T-helper 17 cell (primary cell): ENCODE results near the gene KCNK17. TPM values are rescaled to one million over a fixed set of nuclear protein-coding genes. Genes with fewer than 3 reads are reported as not detected.
A peak's percentile ranks its signal among the peaks of the same experiment; 100 is the strongest.

Source experiments
- ATAC-seq: fragments of 150-1000 bp; cut with Tn5 transposase; 2 replicates; pipeline ENCODE4 v1.10.0; 2021; ENCODE audit warnings: mild to moderate bottlenecking, moderate library complexity
- DNase-seq, 3 donors: peaks; one replicate each; pipeline versions ENCODE4 v3.0.0 to v3.0.0-alpha.2; 2020 to 2021
- H3K9me3 ChIP-seq: one replicate; pipeline ENCODE4 v1.7.0; 2013; ENCODE audit warnings: low read length, mild to moderate bottlenecking; ENCODE audit not compliant: control insufficient read depth, poor library complexity, severe bottlenecking
- H3K27ac Mint-ChIP-seq: one replicate; pipeline ENCODE4 v1.8.0; 2022; ENCODE audit warnings: mild to moderate bottlenecking, moderate library complexity, mixed read lengths
- H3K27me3 Mint-ChIP-seq: one replicate; pipeline ENCODE4 v1.8.0; 2022; ENCODE audit warnings: mixed read lengths
- H3K36me3 Mint-ChIP-seq: one replicate; pipeline ENCODE4 v1.8.0; 2022; ENCODE audit warnings: low read depth, mixed read lengths
- H3K4me1 Mint-ChIP-seq: one replicate; pipeline ENCODE4 v1.8.0; 2022; ENCODE audit warnings: mild to moderate bottlenecking, mixed read lengths
- H3K4me3 Mint-ChIP-seq: one replicate; pipeline ENCODE4 v1.8.0; 2022; ENCODE audit warnings: mild to moderate bottlenecking, moderate library complexity, mixed read lengths
- total RNA-seq, 4 donors: library from RNA in 2 of 4; stranded (reverse) in 2 of 4; gene quantifications; one replicate each; pipeline ENCODE4 v1.2.3 and lab custom pipeline; 2022 to 2026

KCNK17 gene
- total RNA-seq = under 1 TPM in 1 of 2 donors, not detected in 1; 0.26 TPM
- 0 to 0.08 reads per million in 2 donors for total RNA-seq (lab: John Stamatoyannopoulos, UW)

- H3K36me3 Mint-ChIP-seq = peaks cover 9% of the 10 kb centered on the region
- ATAC-seq = no peak
- DNase-seq = no peak
- peak within 1 kb of the TSS; percentile 62 for H3K4me3 Mint-ChIP-seq
- H3K27me3 Mint-ChIP-seq = peaks cover 57% of the 10 kb centered on the region
- H3K27ac Mint-ChIP-seq = no peak within 1 kb of the TSS
- H3K4me1 Mint-ChIP-seq = peaks cover 10% of the 10 kb centered on the region
- no peaks in the 10 kb centered on the region for H3K9me3 ChIP-seq
Observed at GRCh38 chr6:39314273-39314795, at the start of gene KCNK17. TSS of gene KCNK17 (minus strand) at chr6:39314419. CDS start at chr6:39314320, 99 bp downstream.

DNA sequence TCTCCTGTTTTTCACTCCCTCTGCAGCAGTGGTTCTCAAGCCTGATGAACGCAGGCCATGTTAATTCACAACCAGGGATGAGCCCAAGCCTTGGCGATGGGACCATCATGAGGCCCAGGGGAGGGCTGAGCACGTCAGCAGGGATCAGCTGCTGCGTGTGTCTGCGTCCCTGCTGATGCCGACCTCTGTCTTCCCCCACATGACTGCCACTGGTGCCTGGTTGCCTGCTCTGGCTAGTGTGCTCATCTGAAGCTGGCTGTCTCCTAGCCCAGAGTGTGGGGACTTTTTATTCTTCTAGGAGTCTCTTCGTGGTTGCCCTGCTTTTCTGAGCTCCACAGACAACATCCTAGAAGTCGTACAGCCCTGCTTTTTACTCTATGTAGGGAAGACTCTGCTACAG is 49.1 kb upstream of the KCNK17 start:
- DNase-seq = no peak
- Mint-ChIP-seq H3K27me3 (peaks cover 47% of the 10 kb centered on the region), H3K36me3 (no peaks in the 10 kb centered on the region), H3K4me1 (peaks cover 2% of the 10 kb centered on the region), H3K4me3 (no peak overlapping the region), H3K27ac (no peak overlapping the region)
- no peak for ATAC-seq
- no peaks in the 10 kb centered on the region for H3K9me3 ChIP-seq

DNA sequence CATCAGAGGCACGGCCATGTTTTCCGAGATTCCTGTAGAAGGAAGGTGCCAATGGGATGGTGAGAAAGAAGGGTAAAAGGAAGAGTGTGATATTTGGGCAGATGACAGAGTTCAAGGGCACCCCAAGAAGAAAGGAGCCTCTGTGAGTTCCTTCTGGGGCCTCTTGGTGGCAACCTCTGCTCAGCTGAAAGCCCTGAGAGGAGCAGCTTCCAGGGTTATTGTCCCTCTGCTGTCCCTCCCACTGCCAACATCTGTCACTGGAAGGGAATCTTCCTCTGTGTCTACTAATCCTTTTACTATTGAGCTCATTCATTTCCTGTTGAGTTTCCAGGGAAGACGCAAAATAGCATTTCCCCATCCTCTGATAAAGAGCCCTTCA is 48.3 kb upstream of the KCNK17 start:
- peaks cover 47% of the 10 kb centered on the region for H3K27me3 Mint-ChIP-seq
- H3K27ac Mint-ChIP-seq = no peak overlapping the region
- H3K36me3 Mint-ChIP-seq = no peaks in the 10 kb centered on the region
- no peak overlapping the region for H3K4me3 Mint-ChIP-seq
- H3K4me1 Mint-ChIP-seq = peaks cover 2% of the 10 kb centered on the region
- DNase-seq = no peak
- no peaks in the 10 kb centered on the region for H3K9me3 ChIP-seq
- no peak for ATAC-seq

DNA sequence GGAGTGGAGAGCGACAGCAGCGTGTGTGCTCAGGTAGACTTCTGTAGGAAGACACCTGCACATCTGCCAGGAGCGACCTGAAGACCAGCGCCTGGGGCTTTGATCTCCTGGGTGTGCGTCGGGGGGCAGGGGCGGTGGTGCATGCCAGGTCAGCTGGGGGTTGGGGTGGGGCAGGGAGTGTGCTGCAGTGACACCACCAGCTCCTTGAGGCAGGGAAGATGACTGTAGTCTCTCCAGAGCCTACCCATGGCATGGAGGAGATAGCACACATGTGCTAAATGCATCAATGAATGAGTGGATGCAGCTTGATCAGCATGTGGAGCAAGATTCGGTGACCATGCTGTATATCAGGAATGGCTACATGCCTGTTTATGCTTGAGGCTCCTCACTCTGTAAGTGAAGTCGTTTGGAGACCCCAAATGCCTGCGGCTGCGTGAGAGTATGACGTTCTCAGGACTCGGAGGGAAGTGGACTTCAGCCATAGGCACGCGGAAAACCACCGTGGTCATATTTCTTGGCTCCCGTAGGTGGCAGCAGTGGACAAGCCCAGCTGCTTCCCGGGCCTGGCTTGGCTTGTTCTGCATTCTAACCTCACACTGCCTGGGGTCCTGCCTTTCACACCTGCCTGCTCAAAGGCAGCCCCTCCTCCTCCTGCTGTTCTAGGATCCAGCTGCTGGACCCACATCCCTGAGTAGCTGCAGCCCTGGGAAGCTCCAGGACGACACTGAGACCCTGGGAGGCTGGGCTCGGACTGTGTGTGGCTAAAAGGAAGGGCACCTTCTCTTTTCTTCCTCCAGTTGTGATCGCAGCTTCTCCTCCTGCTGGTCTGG is 47.7 kb upstream of the KCNK17 start:
- H3K9me3 ChIP-seq = no peaks in the 10 kb centered on the region
- peaks cover 44% of the 10 kb centered on the region for H3K27me3 Mint-ChIP-seq
- peak; percentile 67 for ATAC-seq

GRCh38 chr6:39360378-39360777 is 46.2 kb upstream of the KCNK17 start:
- no peaks in the 10 kb centered on the region for H3K9me3 ChIP-seq
- DNase-seq (no peak), ATAC-seq (no peak)
- Mint-ChIP-seq H3K36me3 (no peaks in the 10 kb centered on the region), H3K27ac (no peak overlapping the region), H3K4me1 (peaks cover 2% of the 10 kb centered on the region), H3K4me3 (no peak overlapping the region), H3K27me3 (peaks cover 33% of the 10 kb centered on the region)

More for the DNA sequence above, 47.7 kb upstream of the KCNK17 start:
- Mint-ChIP-seq H3K36me3 (no peaks in the 10 kb centered on the region), H3K4me3 (no peak overlapping the region), H3K4me1 (peaks cover 2% of the 10 kb centered on the region), H3K27ac (no peak overlapping the region)
- DNase-seq = peak in 2 of 3 donors; percentile 9 to 28

DNA sequence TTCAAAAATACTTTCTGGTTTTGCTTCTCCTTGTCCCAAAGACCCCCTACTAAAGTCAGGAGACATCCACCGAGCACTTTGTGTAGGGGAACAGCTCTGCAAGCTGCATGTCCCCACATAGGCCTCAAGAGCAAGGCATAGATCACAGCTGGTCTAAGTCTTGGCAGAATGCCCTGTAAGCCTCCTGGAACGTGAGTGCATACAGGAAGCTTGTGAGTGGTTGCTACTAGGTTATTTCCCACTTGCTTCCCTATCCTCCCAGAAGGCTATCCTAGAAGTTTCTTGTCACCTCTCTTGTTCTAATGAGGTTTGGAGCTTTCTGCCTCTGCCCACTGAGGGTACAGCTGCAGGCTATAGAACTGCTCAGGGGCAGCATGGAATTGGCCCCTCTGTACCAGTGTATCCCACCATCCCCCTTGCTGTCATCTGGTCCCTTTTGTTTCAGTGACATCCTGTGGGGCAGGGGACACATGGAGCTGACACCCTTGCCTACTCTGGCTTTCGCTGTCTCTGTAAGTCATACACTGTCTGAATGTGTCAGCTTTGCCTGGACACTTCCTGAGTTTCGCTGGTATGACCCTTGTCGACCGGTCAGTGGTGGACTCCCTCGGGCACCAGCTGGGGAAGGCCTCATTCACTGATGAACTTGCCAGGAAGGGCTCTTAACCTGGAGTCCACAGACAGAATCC is 43.9 kb upstream of the KCNK17 start:
- H3K9me3 ChIP-seq = no peaks in the 10 kb centered on the region
- ATAC-seq = no peak
- Mint-ChIP-seq H3K27ac (no peak overlapping the region), H3K4me1 (peaks cover 2% of the 10 kb centered on the region), H3K4me3 (no peak overlapping the region), H3K27me3 (peaks cover 30% of the 10 kb centered on the region), H3K36me3 (no peaks in the 10 kb centered on the region)
- no peak for DNase-seq

DNA sequence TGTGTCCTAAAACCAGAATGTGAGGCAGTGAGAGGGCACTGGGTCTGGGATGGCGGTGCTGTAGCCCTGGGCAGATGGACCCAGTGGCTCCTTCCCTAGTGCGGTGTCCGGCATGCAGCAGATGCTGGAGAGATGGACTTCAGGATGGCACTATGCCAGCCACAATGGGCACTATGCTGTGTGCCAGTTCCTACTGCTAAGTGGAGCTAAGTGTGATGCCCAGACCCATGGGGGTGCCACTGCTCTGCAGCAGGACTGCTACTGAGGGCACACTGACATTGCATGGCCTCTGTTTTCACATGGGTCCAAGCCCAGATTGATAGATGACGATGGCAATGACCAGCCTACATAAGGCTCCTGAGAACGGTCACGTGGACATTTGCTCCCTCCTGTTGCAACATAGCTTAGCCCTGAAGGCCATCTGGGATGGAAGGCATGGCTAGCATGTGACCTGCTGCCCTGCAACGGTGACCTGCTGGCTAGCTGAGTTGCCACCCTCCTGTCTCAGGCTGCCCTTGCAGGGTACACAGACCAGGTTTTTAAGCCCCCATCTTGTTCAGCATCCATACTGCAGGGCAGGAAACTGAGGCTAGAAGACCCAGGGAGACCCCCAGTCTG is 39.6 kb upstream of the KCNK17 start:
- Mint-ChIP-seq H3K4me1 (no peaks in the 10 kb centered on the region), H3K27ac (no peak overlapping the region), H3K27me3 (peaks cover 13% of the 10 kb centered on the region)

GRCh38 chr6:39350723-39351505 is 36.7 kb upstream of the KCNK17 start:
- ATAC-seq (no peak), DNase-seq (no peak)
- peaks cover 14% of the 10 kb centered on the region for H3K27me3 Mint-ChIP-seq
- no peaks in the 10 kb centered on the region for H3K36me3 Mint-ChIP-seq
- H3K4me3 Mint-ChIP-seq = no peak overlapping the region
- H3K4me1 Mint-ChIP-seq = peaks cover 5% of the 10 kb centered on the region
- H3K27ac Mint-ChIP-seq = no peak overlapping the region
- no peaks in the 10 kb centered on the region for H3K9me3 ChIP-seq

More for the DNA sequence above, 39.6 kb upstream of the KCNK17 start:
- no peak for DNase-seq
- no peak for ATAC-seq
- Mint-ChIP-seq H3K36me3 (no peaks in the 10 kb centered on the region), H3K4me3 (no peak overlapping the region)
- H3K9me3 ChIP-seq = no peaks in the 10 kb centered on the region

DNA sequence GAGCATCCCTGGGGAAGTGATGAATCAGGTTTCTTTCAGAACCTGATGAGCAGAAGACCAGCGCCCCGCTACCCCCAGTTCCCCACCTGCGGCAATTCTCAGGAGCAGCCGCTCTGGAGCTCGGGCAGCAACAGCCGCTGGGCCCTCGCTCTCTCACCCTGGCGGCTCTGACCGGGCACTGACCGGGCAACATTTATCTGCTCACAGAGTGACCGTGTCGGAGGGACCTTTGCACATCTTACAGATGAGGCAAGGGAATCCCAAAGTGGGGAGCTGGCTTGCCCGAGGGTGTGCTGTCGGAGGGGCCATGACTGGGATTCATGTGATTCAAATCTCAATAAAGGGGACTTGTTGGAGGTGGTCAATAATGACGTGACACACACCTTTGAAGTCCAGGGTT is 34.5 kb upstream of the KCNK17 start:
- Mint-ChIP-seq H3K4me3 (no peak overlapping the region), H3K36me3 (no peaks in the 10 kb centered on the region), H3K27ac (no peak overlapping the region), H3K4me1 (peaks cover 8% of the 10 kb centered on the region), H3K27me3 (peaks cover 20% of the 10 kb centered on the region)
- ATAC-seq (no peak), DNase-seq (no peak)
- H3K9me3 ChIP-seq = no peaks in the 10 kb centered on the region

GRCh38 chr6:39347906-39348585 is 33.8 kb upstream of the KCNK17 start:
- Mint-ChIP-seq H3K27ac (no peak overlapping the region), H3K36me3 (no peaks in the 10 kb centered on the region), H3K4me3 (no peak overlapping the region), H3K27me3 (peaks cover 16% of the 10 kb centered on the region), H3K4me1 (peaks cover 8% of the 10 kb centered on the region)
- no peaks in the 10 kb centered on the region for H3K9me3 ChIP-seq
- peak in 1 of 3 donors; percentile 26 for DNase-seq
- ATAC-seq = peak; percentile 65

- peaks cover 16% of the 10 kb centered on the region for H3K27me3 Mint-ChIP-seq
- DNase-seq (no peak), ATAC-seq (no peak)
- H3K36me3 Mint-ChIP-seq = no peaks in the 10 kb centered on the region
- H3K4me3 Mint-ChIP-seq = no peak overlapping the region
- H3K9me3 ChIP-seq = no peaks in the 10 kb centered on the region
- H3K27ac Mint-ChIP-seq = no peak overlapping the region
- peaks cover 8% of the 10 kb centered on the region for H3K4me1 Mint-ChIP-seq
Observed at GRCh38 chr6:39347206-39347605, 33.0 kb upstream of the KCNK17 start.

DNA sequence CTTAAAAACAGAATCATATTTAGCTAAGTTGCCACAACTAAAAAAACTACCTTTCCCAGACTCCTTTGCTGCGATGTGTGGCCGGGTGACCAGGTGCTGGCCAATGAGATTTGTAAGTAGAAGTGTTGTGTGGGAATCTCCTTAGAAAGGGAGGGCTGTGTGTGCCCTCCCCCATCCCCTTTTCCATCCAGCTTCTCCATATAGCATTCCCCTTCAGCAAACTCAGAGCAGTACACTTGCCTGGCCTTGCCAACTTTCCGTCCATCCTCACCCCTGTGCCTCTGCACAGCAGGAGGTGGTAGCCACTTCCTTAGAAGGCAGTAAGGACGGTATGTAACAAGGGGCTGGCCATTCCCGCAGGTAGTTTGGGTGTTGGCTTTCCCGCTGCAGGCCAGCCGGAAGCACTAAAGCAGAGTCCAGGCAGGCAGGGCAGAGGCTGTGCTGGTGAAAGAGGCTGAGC is 30.6 kb upstream of the KCNK17 start:
- Mint-ChIP-seq H3K27ac (no peak overlapping the region), H3K36me3 (no peaks in the 10 kb centered on the region), H3K4me3 (no peak overlapping the region), H3K4me1 (peaks cover 8% of the 10 kb centered on the region), H3K27me3 (peaks cover 16% of the 10 kb centered on the region)
- no peak for ATAC-seq
- H3K9me3 ChIP-seq = no peaks in the 10 kb centered on the region
- no peak for DNase-seq
